Neural cell (in vitro differentiated cells): ENCODE results near the gene ATP8B2. TPM values are rescaled to one million over a fixed set of nuclear protein-coding genes. Genes with fewer than 3 reads are reported as not detected.
A peak's percentile ranks its signal among the peaks of the same experiment; 100 is the strongest.

ENCODE experiments used
- H2AFZ ChIP-seq: fragments of 200-600, 300-800 bp; sonication (generic), shearing (Covaris generic); 2 replicates; pipeline ENCODE4 v1.6.0; 2014; ENCODE audit warnings: low read depth, mild to moderate bottlenecking, antibody characterized with exemption, low read length, moderate library complexity
- H3F3A ChIP-seq: fragments of 200-600 bp; shearing (Covaris generic); 2 replicates; pipeline ENCODE4 v1.6.1; 2016; ENCODE audit warnings: mild to moderate bottlenecking, moderate library complexity, mixed read lengths, antibody characterized with exemption, low read length; ENCODE audit not compliant: insufficient read depth, poor library complexity, severe bottlenecking
- H3K27ac ChIP-seq: fragments of 200-600, 300-800 bp; sonication (generic), shearing (Covaris generic); 2 replicates; pipeline ENCODE4 v1.5.1; 2014; ENCODE audit warnings: mild to moderate bottlenecking, low read length, moderate library complexity
- H3K27me3 ChIP-seq: fragments of 300-800, 200-600 bp; sonication (generic), shearing (Covaris generic); 2 replicates; pipeline ENCODE4 v1.6.0; 2014; ENCODE audit warnings: mild to moderate bottlenecking, low read depth, low read length, moderate library complexity; ENCODE audit not compliant: insufficient read depth
- H3K36me3 ChIP-seq: fragments of 300-800, 200-600 bp; sonication (generic), shearing (Covaris generic); 2 replicates; pipeline ENCODE4 v1.5.1; 2014; ENCODE audit warnings: mild to moderate bottlenecking, antibody characterized with exemption, low read length, moderate library complexity; ENCODE audit not compliant: insufficient read depth
- H3K4me2 ChIP-seq: fragments of 300-800, 200-600 bp; sonication (generic), shearing (Covaris generic); 2 replicates; pipeline ENCODE4 v1.6.0; 2014; ENCODE audit warnings: mild to moderate bottlenecking, low read length
- H3K4me3 ChIP-seq: fragments of 300-800, 200-600 bp; sonication (generic), shearing (Covaris generic); 2 replicates; pipeline ENCODE4 v1.5.1; 2014; ENCODE audit warnings: mild to moderate bottlenecking, low read length, moderate library complexity
- H3K79me2 ChIP-seq: fragments of 200-600 bp; shearing (Covaris generic); replicated peaks from 2 replicates; pipeline ENCODE4 v1.6.0; 2014; ENCODE audit warnings: mild to moderate bottlenecking, low read length, moderate library complexity; ENCODE audit not compliant: insufficient read depth
- H3K9ac ChIP-seq: fragments of 300-800, 200-600 bp; sonication (generic), shearing (Covaris generic); 2 replicates; pipeline ENCODE4 v1.6.1; 2016; ENCODE audit warnings: mild to moderate bottlenecking, low read length, mixed read lengths
- H3K9me2 ChIP-seq: fragments of 200-600 bp; shearing (Covaris generic); 2 replicates; pipeline ENCODE4 v1.6.1; 2016; ENCODE audit warnings: mild to moderate bottlenecking, low read length, mixed read lengths; ENCODE audit not compliant: insufficient read depth
- H3K9me3 ChIP-seq: fragments of 200-600, 300-800 bp; sonication (generic), shearing (Covaris generic); 2 replicates; pipeline ENCODE4 v1.6.1; 2016; ENCODE audit warnings: mild to moderate bottlenecking, mixed run types, low read length, moderate library complexity, mixed read lengths
- H4K20me1 ChIP-seq: fragments of 200-600 bp; shearing (Covaris generic); 2 replicates; pipeline ENCODE4 v1.6.1; 2016; ENCODE audit warnings: mild to moderate bottlenecking, mixed run types; ENCODE audit not compliant: insufficient read depth
- CTCF ChIP-seq: fragments of 450-650 bp; IDR thresholded peaks from 2 replicates; pipeline ENCODE4 v1.5.1; 2014; ENCODE audit warnings: antibody characterized with exemption, mild to moderate bottlenecking, moderate library complexity; ENCODE audit not compliant: poor library complexity, severe bottlenecking
- EP300 ChIP-seq: fragments of 450-650 bp; conservative IDR thresholded peaks from 2 replicates; pipeline ENCODE4 v1.6.1; 2014; ENCODE audit warnings: antibody characterized with exemption, mild to moderate bottlenecking, moderate library complexity; ENCODE audit not compliant: poor library complexity, severe bottlenecking
- EZH2 ChIP-seq: fragments of 200-600, 300-800 bp; shearing (Covaris generic), sonication (generic); IDR thresholded peaks from 2 replicates; pipeline ENCODE4 v1.6.1; 2014; ENCODE audit warnings: antibody characterized with exemption, low read length, borderline replicate concordance, mild to moderate bottlenecking; ENCODE audit not compliant: insufficient read depth, poor library complexity, severe bottlenecking
- MXI1 ChIP-seq: fragments of 450-650 bp; conservative IDR thresholded peaks from 2 replicates; pipeline ENCODE4 v1.6.1; 2014; ENCODE audit warnings: antibody characterized with exemption, mild to moderate bottlenecking; ENCODE audit not compliant: poor library complexity, severe bottlenecking
- POLR2AphosphoS5 ChIP-seq: IDR thresholded peaks from 2 replicates; pipeline ENCODE4 v1.6.1; 2012
- RAD21 ChIP-seq: fragments of 450-650 bp; conservative IDR thresholded peaks from 2 replicates; pipeline ENCODE4 v1.6.1; 2014; ENCODE audit warnings: antibody characterized with exemption, mild to moderate bottlenecking, moderate library complexity
- REST ChIP-seq: IDR thresholded peaks from 2 replicates; pipeline ENCODE4 v1.6.1; 2012; ENCODE audit warnings: borderline replicate concordance
- SMC3 ChIP-seq: fragments of 450-650 bp; conservative IDR thresholded peaks from 2 replicates; pipeline ENCODE4 v1.6.1; 2014; ENCODE audit warnings: antibody characterized with exemption, mild to moderate bottlenecking, moderate library complexity; ENCODE audit not compliant: poor library complexity
- TAF1 ChIP-seq: IDR thresholded peaks from 2 replicates; pipeline ENCODE4 v1.6.1; 2012; ENCODE audit warnings: low read depth
- polyA plus RNA-seq: library from polyadenylated mRNA; depleted of rRNA; stranded (reverse); fragments of >200 nt; gene quantifications from 2 replicates; pipeline ENCODE4 v1.2.3, GENCODE V29; 2014

Gene ATP8B2
- polyA plus RNA-seq, 1 donor from 2014 or later = 71.3 TPM

- Histone ChIP-seq H3K27me3 (no peaks in the 10 kb centered on the region), H3K9me3 (no peaks in the 10 kb centered on the region), H2AFZ (no peak overlapping the region), H3F3A (no peaks in the 10 kb centered on the region), H3K4me2 (no peak overlapping the region), H3K9me2 (no peaks in the 10 kb centered on the region), H4K20me1 (no peaks in the 10 kb centered on the region), H3K36me3 (no peaks in the 10 kb centered on the region), H3K4me3 (no peak overlapping the region), H3K79me2 (peaks cover 10% of the 10 kb centered on the region), H3K9ac (no peak overlapping the region), H3K27ac (no peak overlapping the region)
- TF ChIP-seq CTCF (no peak), EZH2 (no peak), SMC3 (no peak), REST (no peak), MXI1 (no peak), TAF1 (no peak), POLR2AphosphoS5 (no peak), RAD21 (no peak), EP300 (no peak)
Measured at GRCh38 chr1:154323493-154323892, 1.8 kb upstream of the ATP8B2 start.

DNA sequence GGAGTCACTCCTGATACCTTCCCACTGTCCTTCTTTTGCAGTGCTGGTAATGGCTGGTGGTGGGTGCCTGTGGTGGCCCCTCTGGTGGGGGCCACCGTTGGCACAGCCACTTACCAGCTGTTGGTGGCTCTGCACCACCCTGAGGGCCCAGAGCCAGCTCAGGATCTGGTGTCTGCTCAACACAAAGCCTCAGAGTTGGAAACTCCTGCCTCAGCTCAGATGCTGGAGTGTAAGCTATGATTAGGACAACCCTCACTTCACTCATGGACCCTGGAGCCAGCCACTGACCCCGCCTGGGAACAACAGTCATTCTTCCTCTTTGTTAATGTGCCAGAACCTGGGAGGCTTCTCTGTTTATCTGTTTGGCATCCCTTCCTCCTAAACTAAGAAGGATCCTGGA is 1.1 kb upstream of the ATP8B2 start:
- Histone ChIP-seq H3K79me2 (peaks cover 15% of the 10 kb centered on the region), H3K36me3 (no peaks in the 10 kb centered on the region), H3K9me3 (no peaks in the 10 kb centered on the region), H4K20me1 (no peaks in the 10 kb centered on the region), H3K27ac (peak overlapping the region; percentile 97), H3K27me3 (no peaks in the 10 kb centered on the region), H3K9me2 (no peaks in the 10 kb centered on the region), H3K4me2 (peak overlapping the region; percentile 45), H2AFZ (peak overlapping the region; percentile 95), H3K9ac (peak overlapping the region; percentile 98), H3F3A (no peaks in the 10 kb centered on the region), H3K4me3 (peak overlapping the region; percentile 96)
- TF ChIP-seq MXI1 (no peak), EP300 (no peak), TAF1 (no peak), REST (no peak), SMC3 (no peak)
